SK-N-SH (cell line): Measurements from ENCODE around the gene EXD2. TPM values are rescaled to one million over a fixed set of nuclear protein-coding genes. Genes with fewer than 3 reads are reported as not detected.

ENCODE experiments used
- CTCF ChIA-PET: fragments of 300-600, 350-600 bp; formaldehyde crosslinking; extraction: SDS; loops from one replicate; lab custom pipeline; 2021; lab: Yijun Ruan, JAX
- POLR2A ChIA-PET: fragments of 350-600 bp; sonication (Branson Sonifier 250); formaldehyde crosslinking; extraction: SDS; loops from one replicate; lab custom pipeline; 2020; ENCODE audit warnings: antibody characterized with exemption, inconsistent platforms; lab: Yijun Ruan, JAX
- DNase-seq: peaks from one replicate; pipeline ENCODE4 v3.0.0; 2012
- H2AFZ ChIP-seq: fragments of 200-600 bp; sonication (generic); 2 replicates; pipeline ENCODE4 v1.8.1; 2016; ENCODE audit warnings: antibody characterized with exemption, mild to moderate bottlenecking, low read depth
- H3F3A ChIP-seq: fragments of 200-600 bp; sonication (generic); replicated peaks from 2 replicates; pipeline ENCODE3; 2016; ENCODE audit warnings: antibody characterized with exemption, mild to moderate bottlenecking; ENCODE audit not compliant: insufficient read depth
- H3K27ac ChIP-seq, 2 experiments: fragments of 200-500 bp in 1 of 2; fragments of 200-600 bp in 1 of 2; sonication (Bioruptor generic) in 1 of 2; sonication (generic), shearing (Covaris generic) in 1 of 2; 2 replicates each; pipeline versions ENCODE4 v1.5.1 to v1.6.1; 2014 to 2016; ENCODE audit warnings: low read depth in 2 of 2, inconsistent platforms in 1 of 2, low read length in 1 of 2, mild to moderate bottlenecking in 1 of 2, mixed read lengths in 1 of 2
- H3K27me3 ChIP-seq: fragments of 200-600 bp; sonication (generic), shearing (Covaris generic); 2 replicates; pipeline ENCODE4 v1.6.1; 2016; ENCODE audit warnings: mixed run types; ENCODE audit not compliant: insufficient read depth
- H3K36me3 ChIP-seq, 2 experiments: fragments of 200-500 bp in 1 of 2; fragments of 200-600 bp in 1 of 2; sonication (Bioruptor generic) in 1 of 2; sonication (generic) in 1 of 2; replicated peaks in 1 of 2; 2 replicates each; pipeline versions ENCODE3 to v1.5.1; 2014 to 2016; ENCODE audit warnings: low read length in 1 of 2, mild to moderate bottlenecking in 1 of 2; ENCODE audit not compliant: insufficient read depth in 2 of 2, control insufficient read depth in 1 of 2
- H3K4me1 ChIP-seq, 2 experiments: fragments of 200-500 bp in 1 of 2; fragments of 200-600 bp in 1 of 2; sonication (Bioruptor generic) in 1 of 2; sonication (generic), shearing (Covaris generic) in 1 of 2; 2 replicates each; pipeline versions ENCODE4 v1.5.1 to v1.6.1; 2014 to 2016; ENCODE audit warnings: low read depth in 1 of 2, low read length in 1 of 2, mixed run types in 1 of 2; ENCODE audit not compliant: insufficient read depth in 2 of 2, control insufficient read depth in 1 of 2
- H3K4me2 ChIP-seq: fragments of 200-600 bp; sonication (generic), shearing (Covaris generic); 2 replicates; pipeline ENCODE4 v1.6.1; 2017; ENCODE audit warnings: mixed run types
- H3K4me3 ChIP-seq, 2 experiments: fragments of 200-500 bp in 1 of 2; fragments of 200-600 bp in 1 of 2; sonication (Bioruptor generic) in 1 of 2; sonication (generic), shearing (Covaris generic) in 1 of 2; 2 replicates each; pipeline versions ENCODE4 v1.5.1 to v1.8.1; 2014 to 2016; ENCODE audit warnings: low read depth in 2 of 2, inconsistent platforms in 1 of 2, low read length in 1 of 2, mild to moderate bottlenecking in 1 of 2, mixed read lengths in 1 of 2, moderate library complexity in 1 of 2
- H3K79me2 ChIP-seq: fragments of 200-600 bp; sonication (generic); 2 replicates; pipeline ENCODE4 v1.8.1; 2017; ENCODE audit warnings: mild to moderate bottlenecking; ENCODE audit not compliant: insufficient read depth
- H3K9ac ChIP-seq: fragments of 200-600 bp; sonication (generic); 2 replicates; pipeline ENCODE4 v1.6.1; 2017; ENCODE audit warnings: mixed run types
- H3K9me2 ChIP-seq: fragments of 200-600 bp; sonication (generic); 2 replicates; pipeline ENCODE4 v1.6.1; 2017; ENCODE audit warnings: mixed run types
- H3K9me3 ChIP-seq: fragments of 200-600 bp; sonication (generic); 2 replicates; pipeline ENCODE4 v1.6.1; 2017; ENCODE audit warnings: mixed run types, mild to moderate bottlenecking, moderate library complexity
- H4K20me1 ChIP-seq: fragments of 200-600 bp; sonication (generic); 2 replicates; pipeline ENCODE4 v1.6.1; 2017; ENCODE audit warnings: mild to moderate bottlenecking, mixed run types; ENCODE audit not compliant: insufficient read depth
- CHD2 ChIP-seq: fragments of 150-350 bp; IDR thresholded peaks from 2 replicates; pipeline ENCODE4 v1.6.1; 2018; ENCODE audit warnings: low read length; ENCODE audit not compliant: partially characterized antibody
- ELF1 ChIP-seq: IDR thresholded peaks from 2 replicates; pipeline ENCODE4 v1.4.0; 2012
- EP300 ChIP-seq, 2 experiments: IDR thresholded peaks; 2 replicates each; pipeline versions ENCODE4 v1.4.0 to v1.6.1; 2012; ENCODE audit warnings: borderline replicate concordance in 1 of 2, low read depth in 1 of 2, low read length in 1 of 2
- EZH2phosphoT487 ChIP-seq: fragments of 200-600 bp; sonication (generic); IDR thresholded peaks from 2 replicates; pipeline ENCODE4 v1.6.1; 2017; ENCODE audit warnings: low read depth, mixed run types, mild to moderate bottlenecking, antibody characterized with exemption, moderate library complexity, borderline replicate concordance
- FOSL2 ChIP-seq: IDR thresholded peaks from 2 replicates; pipeline ENCODE4 v1.4.0; 2012; ENCODE audit warnings: low read depth, mild to moderate bottlenecking, moderate library complexity, borderline replicate concordance
- FOXJ3 ChIP-seq: sonication (generic); formaldehyde crosslinking; IDR thresholded peaks from 2 replicates; pipeline ENCODE4 v1.5.1; 2020; ENCODE audit warnings: mild to moderate bottlenecking, missing genetic modification reagents
- GATA2 ChIP-seq: sonication (generic); formaldehyde crosslinking; IDR thresholded peaks from 2 replicates; pipeline ENCODE4 v1.5.0; 2020; ENCODE audit warnings: mild to moderate bottlenecking, missing genetic modification reagents
- JUND ChIP-seq: IDR thresholded peaks from 2 replicates; pipeline ENCODE4 v1.4.0; 2012
- MEF2A ChIP-seq: IDR thresholded peaks from 2 replicates; pipeline ENCODE4 v1.4.0; 2012; ENCODE audit warnings: low read depth, borderline replicate concordance
- NFIC ChIP-seq: IDR thresholded peaks from 2 replicates; pipeline ENCODE4 v1.4.0; 2012; ENCODE audit warnings: borderline replicate concordance
- NRF1 ChIP-seq: IDR thresholded peaks from 2 replicates; pipeline ENCODE4 v1.6.1; 2012; ENCODE audit warnings: low read depth, mild to moderate bottlenecking, low read length
- POLR2AphosphoS5 ChIP-seq: IDR thresholded peaks from 2 replicates; pipeline ENCODE4 v1.6.1; 2012; ENCODE audit warnings: low read depth, low read length
- RAD21 ChIP-seq: IDR thresholded peaks from 2 replicates; pipeline ENCODE4 v1.6.1; 2012; ENCODE audit warnings: mild to moderate bottlenecking, low read length
- RCOR1 ChIP-seq: fragments of 150-350 bp; IDR thresholded peaks from 2 replicates; pipeline ENCODE4 v1.6.1; 2017; ENCODE audit warnings: antibody characterized with exemption, low read length
- RFX5 ChIP-seq: IDR thresholded peaks from 2 replicates; pipeline ENCODE4 v1.6.1; 2012; ENCODE audit warnings: mild to moderate bottlenecking, improper control_type of control experiment, low read length
- RXRA ChIP-seq: IDR thresholded peaks from 2 replicates; pipeline ENCODE4 v1.4.0; 2012; ENCODE audit warnings: low read depth, mild to moderate bottlenecking, borderline replicate concordance
- SMC3 ChIP-seq: IDR thresholded peaks from 2 replicates; pipeline ENCODE4 v1.6.1; 2012; ENCODE audit warnings: low read depth, low read length, improper control_type of control experiment
- TAF1 ChIP-seq: IDR thresholded peaks from 2 replicates; pipeline ENCODE4 v1.6.1; 2012; ENCODE audit warnings: low read depth, mild to moderate bottlenecking, low read length, moderate library complexity, borderline replicate concordance
- TEAD4 ChIP-seq: IDR thresholded peaks from 2 replicates; pipeline ENCODE4 v1.4.0; 2012; ENCODE audit warnings: mild to moderate bottlenecking, borderline replicate concordance; ENCODE audit not compliant: insufficient read depth
- YY1 ChIP-seq: IDR thresholded peaks from 2 replicates; pipeline ENCODE4 v1.4.0; 2012; ENCODE audit warnings: low read depth, mild to moderate bottlenecking
- WGBS: methylation state at CpG from one replicate; pipeline ENCODE4 v1.1.6; 2017; ENCODE audit warnings: low lambda C conversion rate; 5-methylcytosine and 5-hydroxymethylcytosine counted together
- polyA plus RNA-seq, 3 experiments: library from polyadenylated mRNA; depleted of rRNA; stranded (reverse); fragments of >200 nt; gene quantifications; 2 replicates each; pipeline ENCODE4 v1.2.3, GENCODE V29; 2012
- TF ChIP-seq, protein P1 (sequence below): IDR thresholded peaks from 2 replicates; pipeline ENCODE4; 2012
- TF ChIP-seq, protein P2 (sequence below): IDR thresholded peaks from 2 replicates; pipeline ENCODE4 v1.4.0; 2012; ENCODE audit warnings: low read depth, borderline replicate concordance
- TF ChIP-seq, protein P3 (sequence below): IDR thresholded peaks from 2 replicates; pipeline ENCODE4 v1.4.0; 2012; ENCODE audit warnings: low read depth
- TF ChIP-seq, protein P4 (sequence below): fragments of 150-350 bp; IDR thresholded peaks from 2 replicates; pipeline ENCODE4 v1.6.1; 2016; ENCODE audit warnings: mild to moderate bottlenecking, low read depth, low read length

Gene EXD2
- polyA plus RNA-seq, 1 of the 3 experiments (the other 2 are of a cell fraction) = 15.1 TPM

DNA sequence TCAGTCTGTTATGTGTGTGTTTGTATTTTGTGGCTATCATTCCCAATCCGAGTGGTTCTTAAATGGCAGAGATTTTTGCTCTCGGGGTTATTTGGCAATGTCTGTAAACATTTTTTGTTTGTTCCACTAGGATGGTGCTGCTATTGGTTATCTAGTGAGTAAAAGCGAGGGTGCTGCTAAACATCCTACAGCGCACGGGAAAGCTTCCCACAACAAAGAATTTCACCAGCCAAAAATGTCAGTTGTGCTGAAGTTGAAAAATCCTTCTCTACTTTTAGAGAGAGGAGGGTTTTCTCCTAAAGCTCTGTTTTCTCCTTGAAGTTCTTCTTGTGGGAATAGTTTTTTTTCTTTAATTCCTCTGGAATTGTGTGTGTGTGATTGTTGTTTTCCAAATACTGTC lies 2.4 kb downstream of the EXD2 start:
- no peak overlapping the region for H3K27ac ChIP-seq
- H2AFZ ChIP-seq = no peak overlapping the region
- no peaks in the 10 kb centered on the region for H3K9me3 ChIP-seq
- H3F3A ChIP-seq = no peaks in the 10 kb centered on the region
- peaks cover 0 to 9% of the 10 kb centered on the region in 2 experiments; a peak in 3 of 4 replicates for H3K4me1 ChIP-seq
- no peak overlapping the region for H3K4me3 ChIP-seq
- H3K9ac ChIP-seq = no peak overlapping the region
- no peaks in the 10 kb centered on the region for H3K36me3 ChIP-seq
- H3K9me2 ChIP-seq = no peaks in the 10 kb centered on the region
- ChIA-PET POLR2A (no interaction called here), CTCF (no interaction called here)
- H3K4me2 ChIP-seq = no peak overlapping the region
- WGBS = 96% methylated on average over 5 of the region's 5 CpGs
- TF ChIP-seq FOSL2 = no peak
- TF ChIP-seq, protein P1, sequence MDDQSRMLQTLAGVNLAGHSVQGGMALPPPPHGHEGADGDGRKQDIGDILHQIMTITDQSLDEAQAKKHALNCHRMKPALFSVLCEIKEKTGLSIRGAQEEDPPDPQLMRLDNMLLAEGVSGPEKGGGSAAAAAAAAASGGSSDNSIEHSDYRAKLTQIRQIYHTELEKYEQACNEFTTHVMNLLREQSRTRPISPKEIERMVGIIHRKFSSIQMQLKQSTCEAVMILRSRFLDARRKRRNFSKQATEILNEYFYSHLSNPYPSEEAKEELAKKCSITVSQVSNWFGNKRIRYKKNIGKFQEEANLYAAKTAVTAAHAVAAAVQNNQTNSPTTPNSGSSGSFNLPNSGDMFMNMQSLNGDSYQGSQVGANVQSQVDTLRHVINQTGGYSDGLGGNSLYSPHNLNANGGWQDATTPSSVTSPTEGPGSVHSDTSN = no peak
- TF ChIP-seq, protein P2, sequence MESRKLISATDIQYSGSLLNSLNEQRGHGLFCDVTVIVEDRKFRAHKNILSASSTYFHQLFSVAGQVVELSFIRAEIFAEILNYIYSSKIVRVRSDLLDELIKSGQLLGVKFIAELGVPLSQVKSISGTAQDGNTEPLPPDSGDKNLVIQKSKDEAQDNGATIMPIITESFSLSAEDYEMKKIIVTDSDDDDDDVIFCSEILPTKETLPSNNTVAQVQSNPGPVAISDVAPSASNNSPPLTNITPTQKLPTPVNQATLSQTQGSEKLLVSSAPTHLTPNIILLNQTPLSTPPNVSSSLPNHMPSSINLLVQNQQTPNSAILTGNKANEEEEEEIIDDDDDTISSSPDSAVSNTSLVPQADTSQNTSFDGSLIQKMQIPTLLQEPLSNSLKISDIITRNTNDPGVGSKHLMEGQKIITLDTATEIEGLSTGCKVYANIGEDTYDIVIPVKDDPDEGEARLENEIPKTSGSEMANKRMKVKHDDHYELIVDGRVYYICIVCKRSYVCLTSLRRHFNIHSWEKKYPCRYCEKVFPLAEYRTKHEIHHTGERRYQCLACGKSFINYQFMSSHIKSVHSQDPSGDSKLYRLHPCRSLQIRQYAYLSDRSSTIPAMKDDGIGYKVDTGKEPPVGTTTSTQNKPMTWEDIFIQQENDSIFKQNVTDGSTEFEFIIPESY = no peak
- no peak for TF ChIP-seq RFX5
- no peak for TF ChIP-seq JUND
- no peak for TF ChIP-seq POLR2AphosphoS5
- TF ChIP-seq ELF1 = no peak
- TF ChIP-seq MEF2A = no peak
- no peak for TF ChIP-seq CHD2
- TF ChIP-seq, protein P3, sequence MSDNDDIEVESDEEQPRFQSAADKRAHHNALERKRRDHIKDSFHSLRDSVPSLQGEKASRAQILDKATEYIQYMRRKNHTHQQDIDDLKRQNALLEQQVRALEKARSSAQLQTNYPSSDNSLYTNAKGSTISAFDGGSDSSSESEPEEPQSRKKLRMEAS = no peak
- TF ChIP-seq, protein P4, sequence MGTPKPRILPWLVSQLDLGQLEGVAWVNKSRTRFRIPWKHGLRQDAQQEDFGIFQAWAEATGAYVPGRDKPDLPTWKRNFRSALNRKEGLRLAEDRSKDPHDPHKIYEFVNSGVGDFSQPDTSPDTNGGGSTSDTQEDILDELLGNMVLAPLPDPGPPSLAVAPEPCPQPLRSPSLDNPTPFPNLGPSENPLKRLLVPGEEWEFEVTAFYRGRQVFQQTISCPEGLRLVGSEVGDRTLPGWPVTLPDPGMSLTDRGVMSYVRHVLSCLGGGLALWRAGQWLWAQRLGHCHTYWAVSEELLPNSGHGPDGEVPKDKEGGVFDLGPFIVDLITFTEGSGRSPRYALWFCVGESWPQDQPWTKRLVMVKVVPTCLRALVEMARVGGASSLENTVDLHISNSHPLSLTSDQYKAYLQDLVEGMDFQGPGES = no peak
- no peak for TF ChIP-seq GATA2 (CRISPR knock-in tag)
- TF ChIP-seq RCOR1 = no peak
- TF ChIP-seq RAD21 = no peak
- no peak for TF ChIP-seq FOXJ3 (CRISPR knock-in tag)
- H3K27me3 ChIP-seq = no peaks in the 10 kb centered on the region
- peaks cover 46% of the 10 kb centered on the region for H3K79me2 ChIP-seq
- no peak for DNase-seq
- H4K20me1 ChIP-seq = no peaks in the 10 kb centered on the region

DNA sequence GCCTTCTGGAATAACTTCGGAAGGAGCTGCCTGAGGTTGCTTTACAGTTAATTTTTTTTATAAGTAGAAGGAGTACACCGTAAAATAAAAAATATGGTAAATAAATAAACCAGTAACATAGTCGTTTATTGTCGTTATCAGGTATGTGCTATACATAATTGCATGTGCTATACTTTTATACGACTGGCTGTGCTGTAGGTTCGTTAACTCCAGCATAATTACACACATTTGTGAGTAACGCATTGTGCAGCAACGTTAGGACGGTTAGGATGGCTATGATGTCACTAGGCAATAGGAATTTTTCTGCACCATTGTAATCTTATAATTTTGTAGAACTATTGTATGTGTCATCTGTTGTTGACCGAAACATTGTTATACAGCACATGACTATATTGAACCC lies 8.5 kb downstream of the EXD2 start:
- no peak overlapping the region for H3K9ac ChIP-seq
- no peaks in the 10 kb centered on the region for H4K20me1 ChIP-seq
- H2AFZ ChIP-seq = no peak overlapping the region
- 95% methylated on average over 10 of the region's 10 CpGs for WGBS
- no peaks in the 10 kb centered on the region for H3F3A ChIP-seq
- no peaks in the 10 kb centered on the region for H3K9me3 ChIP-seq
- H3K27ac ChIP-seq = no peak overlapping the region
- ChIA-PET POLR2A (no interaction called here), CTCF (interaction anchor here (1.5 kb wide), 1 partner anchor 43 kb away, joined by 5 read pairs; no protein-coding TSS in a partner anchor)
- H3K27me3 ChIP-seq = no peaks in the 10 kb centered on the region
- H3K9me2 ChIP-seq = no peaks in the 10 kb centered on the region
- H3K4me3 ChIP-seq = no peak overlapping the region
- DNase-seq = no peak
- no peaks in the 10 kb centered on the region for H3K4me1 ChIP-seq
- H3K36me3 ChIP-seq = no peaks in the 10 kb centered on the region
- peaks cover 34% of the 10 kb centered on the region for H3K79me2 ChIP-seq
- no peak overlapping the region for H3K4me2 ChIP-seq
- TF ChIP-seq FOXJ3 (CRISPR knock-in tag) = no peak
- no peak for TF ChIP-seq SMC3
- no peak for TF ChIP-seq ELF1
- TF ChIP-seq NRF1 = no peak
- TF ChIP-seq EZH2phosphoT487 = no peak
- TF ChIP-seq NFIC = no peak
- no peak for TF ChIP-seq YY1
- TF ChIP-seq, protein P4 = no peak
- TF ChIP-seq CHD2 = no peak
- no peak for TF ChIP-seq TAF1
- no peak for TF ChIP-seq RCOR1
- no peak for TF ChIP-seq EP300 (IDR thresholded peaks at IDR 0.05; ENCODE audit: borderline replicate concordance in 1 of 2, low read depth in 1 of 2, low read length in 1 of 2)
- TF ChIP-seq TEAD4 = no peak
- TF ChIP-seq RXRA = no peak
- TF ChIP-seq, protein P3 = no peak
- TF ChIP-seq JUND = no peak
- no peak for TF ChIP-seq GATA2 (CRISPR knock-in tag)
